B cell (primary cell): Measurements from ENCODE around the gene MTX3.

Source experiments
- CTCF ChIP-seq: fragments of 200-600 bp; IDR thresholded peaks from one replicate; pipeline ENCODE4 v1.8.0; 2022; ENCODE audit warnings: antibody characterized with exemption, mild to moderate bottlenecking
- EZH2 ChIP-seq: IDR thresholded peaks from 2 replicates; pipeline ENCODE4 v1.6.1; 2012; ENCODE audit warnings: borderline replicate concordance, low read depth, mild to moderate bottlenecking, moderate library complexity, low read length; ENCODE audit not compliant: insufficient read depth, poor library complexity, severe bottlenecking

GRCh38 chr5:80002677-80003076, 11.6 kb upstream of the MTX3 start:
- TF ChIP-seq CTCF (no peak), EZH2 (no peak)
